Measurements from ENCODE around the gene LPIN2. TPM values are rescaled to one million over a fixed set of nuclear protein-coding genes. Genes with fewer than 3 reads are reported as not detected.

Gene LPIN2
- total and polyA plus RNA-seq, 2 of the 13 experiments (the other 11 are each of a cell fraction or from before 2014, with no cell fraction given), result 46.0 to 119 TPM

DNA sequence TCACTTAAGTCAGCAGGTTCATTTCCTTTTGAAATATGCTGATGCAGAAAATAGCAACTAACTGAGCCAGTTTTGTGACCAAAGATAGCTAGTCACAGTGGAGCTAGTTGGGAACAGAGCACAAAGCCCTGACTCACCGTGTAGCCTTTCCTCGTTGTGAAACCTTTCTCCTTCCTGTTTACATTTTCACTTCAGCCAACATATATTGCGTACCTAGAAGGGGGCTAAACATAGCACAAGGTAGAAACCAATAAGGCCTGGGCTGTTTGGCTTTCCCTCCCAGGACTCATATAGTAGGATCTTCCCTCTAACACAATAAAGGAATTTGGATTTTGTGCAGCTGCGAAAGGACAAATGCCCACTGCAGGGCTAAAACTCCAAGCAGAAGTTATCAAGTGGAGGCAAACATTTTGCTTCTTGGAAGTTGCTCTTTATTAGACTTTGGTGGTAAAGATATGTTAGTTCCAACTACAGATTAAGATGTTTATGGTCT lies 24.5 kb upstream of the LPIN2 start (continued):
- TF ChIP-seq MED13 (CRISPR knock-in tag; IDR thresholded peaks at IDR 0.05), result peak; percentile 79; the same call in 1 of the 2 replicates
- TF ChIP-seq, protein P1, sequence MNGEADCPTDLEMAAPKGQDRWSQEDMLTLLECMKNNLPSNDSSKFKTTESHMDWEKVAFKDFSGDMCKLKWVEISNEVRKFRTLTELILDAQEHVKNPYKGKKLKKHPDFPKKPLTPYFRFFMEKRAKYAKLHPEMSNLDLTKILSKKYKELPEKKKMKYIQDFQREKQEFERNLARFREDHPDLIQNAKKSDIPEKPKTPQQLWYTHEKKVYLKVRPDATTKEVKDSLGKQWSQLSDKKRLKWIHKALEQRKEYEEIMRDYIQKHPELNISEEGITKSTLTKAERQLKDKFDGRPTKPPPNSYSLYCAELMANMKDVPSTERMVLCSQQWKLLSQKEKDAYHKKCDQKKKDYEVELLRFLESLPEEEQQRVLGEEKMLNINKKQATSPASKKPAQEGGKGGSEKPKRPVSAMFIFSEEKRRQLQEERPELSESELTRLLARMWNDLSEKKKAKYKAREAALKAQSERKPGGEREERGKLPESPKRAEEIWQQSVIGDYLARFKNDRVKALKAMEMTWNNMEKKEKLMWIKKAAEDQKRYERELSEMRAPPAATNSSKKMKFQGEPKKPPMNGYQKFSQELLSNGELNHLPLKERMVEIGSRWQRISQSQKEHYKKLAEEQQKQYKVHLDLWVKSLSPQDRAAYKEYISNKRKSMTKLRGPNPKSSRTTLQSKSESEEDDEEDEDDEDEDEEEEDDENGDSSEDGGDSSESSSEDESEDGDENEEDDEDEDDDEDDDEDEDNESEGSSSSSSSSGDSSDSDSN (CRISPR knock-in tag; IDR thresholded peaks at IDR 0.05), result 0 out of 2 replicates have a peak, but pooled peaks have one; percentile 30
- no peak for TF ChIP-seq HMGA1 (CRISPR knock-in tag; conservative IDR thresholded peaks at IDR 0.05)
- peak; percentile 90 for TF ChIP-seq DPF2 (CRISPR knock-in tag; IDR thresholded peaks at IDR 0.05; ENCODE audit: borderline replicate concordance, low read depth)
- TF ChIP-seq ZNF7 (CRISPR knock-in tag; IDR thresholded peaks at IDR 0.05), result peak; percentile 98
- TF ChIP-seq SMAD9 (CRISPR knock-in tag; IDR thresholded peaks at IDR 0.05), result no peak
- TF ChIP-seq, protein P2, sequence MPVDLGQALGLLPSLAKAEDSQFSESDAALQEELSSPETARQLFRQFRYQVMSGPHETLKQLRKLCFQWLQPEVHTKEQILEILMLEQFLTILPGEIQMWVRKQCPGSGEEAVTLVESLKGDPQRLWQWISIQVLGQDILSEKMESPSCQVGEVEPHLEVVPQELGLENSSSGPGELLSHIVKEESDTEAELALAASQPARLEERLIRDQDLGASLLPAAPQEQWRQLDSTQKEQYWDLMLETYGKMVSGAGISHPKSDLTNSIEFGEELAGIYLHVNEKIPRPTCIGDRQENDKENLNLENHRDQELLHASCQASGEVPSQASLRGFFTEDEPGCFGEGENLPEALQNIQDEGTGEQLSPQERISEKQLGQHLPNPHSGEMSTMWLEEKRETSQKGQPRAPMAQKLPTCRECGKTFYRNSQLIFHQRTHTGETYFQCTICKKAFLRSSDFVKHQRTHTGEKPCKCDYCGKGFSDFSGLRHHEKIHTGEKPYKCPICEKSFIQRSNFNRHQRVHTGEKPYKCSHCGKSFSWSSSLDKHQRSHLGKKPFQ (CRISPR knock-in tag; IDR thresholded peaks at IDR 0.05; ENCODE audit: insufficient replicate concordance), result no peak
- TF ChIP-seq ZNF766 (CRISPR knock-in tag; IDR thresholded peaks at IDR 0.05; ENCODE audit: borderline replicate concordance), result peak; percentile 23; the same call in 1 of the 2 replicates
- TF ChIP-seq ZNF614 (CRISPR knock-in tag; IDR thresholded peaks at IDR 0.05; ENCODE audit: borderline replicate concordance), result peak; percentile 89
- TF ChIP-seq MAF1 (CRISPR knock-in tag; IDR thresholded peaks at IDR 0.05; ENCODE audit: borderline replicate concordance), result no peak
- TF ChIP-seq ZFP62 (CRISPR knock-in tag; IDR thresholded peaks at IDR 0.05), result no peak
- TF ChIP-seq, protein P3, sequence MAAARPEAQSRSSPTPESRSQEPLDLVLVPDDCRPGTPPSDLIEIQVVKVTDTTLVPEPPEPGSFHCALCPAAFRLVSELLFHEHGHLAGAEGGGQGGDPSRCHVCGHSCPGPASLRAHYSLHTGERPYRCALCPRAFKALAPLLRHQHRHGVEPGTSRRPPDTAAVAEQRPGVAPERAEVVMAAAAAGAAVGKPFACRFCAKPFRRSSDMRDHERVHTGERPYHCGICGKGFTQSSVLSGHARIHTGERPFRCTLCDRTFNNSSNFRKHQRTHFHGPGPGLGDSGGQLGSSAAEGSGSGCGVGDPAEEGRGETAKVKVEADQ (CRISPR knock-in tag; IDR thresholded peaks at IDR 0.05; ENCODE audit: borderline replicate concordance), result 0 out of 2 replicates have a peak, but pooled peaks have one; percentile 23
- peak; percentile 55 for TF ChIP-seq SOX13 (IDR thresholded peaks at IDR 0.05)
- TF ChIP-seq SOX13 (CRISPR knock-in tag; conservative IDR thresholded peaks at IDR 0.05 in 1 of 2, IDR thresholded peaks at IDR 0.05 in 1 of 2), result peak in 1 of 2 experiments; percentile 94; a peak in 2 of 4 replicates
- no peak; the same call in 1 of the 2 replicates for TF ChIP-seq ZNF747 (CRISPR knock-in tag; IDR thresholded peaks at IDR 0.05; ENCODE audit: borderline replicate concordance)
- TF ChIP-seq RELA (CRISPR knock-in tag; IDR thresholded peaks at IDR 0.05), result 0 out of 2 replicates have a peak, but pooled peaks have one; percentile 43
- peak; percentile 99 for TF ChIP-seq FOXK1 (CRISPR knock-in tag; IDR thresholded peaks at IDR 0.05; ENCODE audit: borderline replicate concordance, low read depth)
- peak; percentile 62; the same call in 1 of the 2 replicates for TF ChIP-seq ZNF431 (CRISPR knock-in tag; IDR thresholded peaks at IDR 0.05; ENCODE audit: borderline replicate concordance, low read depth)
- TF ChIP-seq, protein P4, sequence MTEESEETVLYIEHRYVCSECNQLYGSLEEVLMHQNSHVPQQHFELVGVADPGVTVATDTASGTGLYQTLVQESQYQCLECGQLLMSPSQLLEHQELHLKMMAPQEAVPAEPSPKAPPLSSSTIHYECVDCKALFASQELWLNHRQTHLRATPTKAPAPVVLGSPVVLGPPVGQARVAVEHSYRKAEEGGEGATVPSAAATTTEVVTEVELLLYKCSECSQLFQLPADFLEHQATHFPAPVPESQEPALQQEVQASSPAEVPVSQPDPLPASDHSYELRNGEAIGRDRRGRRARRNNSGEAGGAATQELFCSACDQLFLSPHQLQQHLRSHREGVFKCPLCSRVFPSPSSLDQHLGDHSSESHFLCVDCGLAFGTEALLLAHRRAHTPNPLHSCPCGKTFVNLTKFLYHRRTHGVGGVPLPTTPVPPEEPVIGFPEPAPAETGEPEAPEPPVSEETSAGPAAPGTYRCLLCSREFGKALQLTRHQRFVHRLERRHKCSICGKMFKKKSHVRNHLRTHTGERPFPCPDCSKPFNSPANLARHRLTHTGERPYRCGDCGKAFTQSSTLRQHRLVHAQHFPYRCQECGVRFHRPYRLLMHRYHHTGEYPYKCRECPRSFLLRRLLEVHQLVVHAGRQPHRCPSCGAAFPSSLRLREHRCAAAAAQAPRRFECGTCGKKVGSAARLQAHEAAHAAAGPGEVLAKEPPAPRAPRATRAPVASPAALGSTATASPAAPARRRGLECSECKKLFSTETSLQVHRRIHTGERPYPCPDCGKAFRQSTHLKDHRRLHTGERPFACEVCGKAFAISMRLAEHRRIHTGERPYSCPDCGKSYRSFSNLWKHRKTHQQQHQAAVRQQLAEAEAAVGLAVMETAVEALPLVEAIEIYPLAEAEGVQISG (CRISPR knock-in tag; IDR thresholded peaks at IDR 0.05), result peak; percentile 57
- TF ChIP-seq, protein P5, sequence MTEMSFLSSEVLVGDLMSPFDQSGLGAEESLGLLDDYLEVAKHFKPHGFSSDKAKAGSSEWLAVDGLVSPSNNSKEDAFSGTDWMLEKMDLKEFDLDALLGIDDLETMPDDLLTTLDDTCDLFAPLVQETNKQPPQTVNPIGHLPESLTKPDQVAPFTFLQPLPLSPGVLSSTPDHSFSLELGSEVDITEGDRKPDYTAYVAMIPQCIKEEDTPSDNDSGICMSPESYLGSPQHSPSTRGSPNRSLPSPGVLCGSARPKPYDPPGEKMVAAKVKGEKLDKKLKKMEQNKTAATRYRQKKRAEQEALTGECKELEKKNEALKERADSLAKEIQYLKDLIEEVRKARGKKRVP (CRISPR knock-in tag; IDR thresholded peaks at IDR 0.05), result peak in 1 of 2 experiments; percentile 90; a peak in 2 of 4 replicates

Data from HepG2 (cell line).